ENCODE measurements around the gene DCXR. TPM values are rescaled to one million over a fixed set of nuclear protein-coding genes. Genes with fewer than 3 reads are reported as not detected.

Gene DCXR
- polyA plus RNA-seq, 3 donors, result 88.8 to 93.1 (median 90.3) TPM

DNA sequence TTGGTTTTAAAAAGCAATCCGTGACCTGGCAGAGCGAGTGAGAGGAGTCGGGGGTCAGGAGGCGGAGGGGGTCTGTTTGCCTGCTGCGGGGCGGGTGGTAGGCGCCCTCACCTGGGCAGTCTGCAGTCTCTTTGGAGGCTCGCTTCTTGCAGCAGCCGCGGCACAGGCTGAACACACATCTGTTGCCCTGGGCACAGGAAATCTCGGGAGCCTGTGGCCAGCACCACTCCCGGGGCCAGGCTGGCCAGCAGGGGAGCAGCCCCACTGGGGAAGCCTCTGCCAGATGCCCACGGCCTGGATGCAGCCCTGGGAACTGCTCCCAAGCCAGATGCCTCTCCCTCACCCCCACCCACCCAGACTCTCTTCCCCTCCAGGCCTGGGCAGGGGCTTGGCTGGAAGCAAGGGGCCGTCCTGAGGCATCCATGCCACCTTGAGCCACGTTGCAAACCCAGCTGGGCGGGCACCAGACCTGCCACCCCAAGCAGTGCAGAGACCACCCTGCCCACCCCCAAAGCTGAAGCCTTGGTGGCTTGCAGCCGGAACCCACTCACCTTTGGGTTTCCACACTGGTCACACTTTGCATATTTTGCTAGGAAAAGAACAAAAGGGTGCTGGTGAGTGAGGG, 20.8 kb upstream of the DCXR start:
- Mint-ChIP-seq H3K27ac (no peak overlapping the region), H3K9me3 (no peaks in the 10 kb centered on the region), H3K4me1 (peaks cover 3% of the 10 kb centered on the region), H3K4me3 (no peak overlapping the region), H3K36me3 (peaks cover 36 to 79% of the 10 kb centered on the region in 2 donors), H3K27me3 (ENCODE audit: low read depth in 3 of 3) (no peaks in the 10 kb centered on the region)
- TF ChIP-seq, protein P1, sequence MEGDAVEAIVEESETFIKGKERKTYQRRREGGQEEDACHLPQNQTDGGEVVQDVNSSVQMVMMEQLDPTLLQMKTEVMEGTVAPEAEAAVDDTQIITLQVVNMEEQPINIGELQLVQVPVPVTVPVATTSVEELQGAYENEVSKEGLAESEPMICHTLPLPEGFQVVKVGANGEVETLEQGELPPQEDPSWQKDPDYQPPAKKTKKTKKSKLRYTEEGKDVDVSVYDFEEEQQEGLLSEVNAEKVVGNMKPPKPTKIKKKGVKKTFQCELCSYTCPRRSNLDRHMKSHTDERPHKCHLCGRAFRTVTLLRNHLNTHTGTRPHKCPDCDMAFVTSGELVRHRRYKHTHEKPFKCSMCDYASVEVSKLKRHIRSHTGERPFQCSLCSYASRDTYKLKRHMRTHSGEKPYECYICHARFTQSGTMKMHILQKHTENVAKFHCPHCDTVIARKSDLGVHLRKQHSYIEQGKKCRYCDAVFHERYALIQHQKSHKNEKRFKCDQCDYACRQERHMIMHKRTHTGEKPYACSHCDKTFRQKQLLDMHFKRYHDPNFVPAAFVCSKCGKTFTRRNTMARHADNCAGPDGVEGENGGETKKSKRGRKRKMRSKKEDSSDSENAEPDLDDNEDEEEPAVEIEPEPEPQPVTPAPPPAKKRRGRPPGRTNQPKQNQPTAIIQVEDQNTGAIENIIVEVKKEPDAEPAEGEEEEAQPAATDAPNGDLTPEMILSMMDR (IDR thresholded peaks at IDR 0.05), result no peak
- H3K79me2 ChIP-seq (ENCODE audit: insufficient read depth, low read length), result peaks cover 8% of the 10 kb centered on the region
- intact Hi-C loops (cut with micrococcal nuclease), result no loop called here
- H3K9me3 ChIP-seq (replicated peaks in 1 of 2; ENCODE audit: control insufficient read depth in 1 of 2, insufficient read depth in 1 of 2, low read length in 2 of 2), result no peaks in the 10 kb centered on the region
- WGBS (ENCODE audit: insufficient coverage), result 85% methylated on average over 17 of the region's 17 CpGs
- H3K36me3 ChIP-seq (replicated peaks in 1 of 2; ENCODE audit: control insufficient read depth in 1 of 2, insufficient read depth in 2 of 2, low read length in 2 of 2), result peaks cover 95 to 96% of the 10 kb centered on the region in 2 donors
- peaks cover 15% of the 10 kb centered on the region for H4K20me1 ChIP-seq (ENCODE audit: insufficient read depth, low read length)
- H3K4me1 ChIP-seq (ENCODE audit: control insufficient read depth in 1 of 2, insufficient read depth in 2 of 2, low read length in 2 of 2), result peaks cover 0 to 3% of the 10 kb centered on the region in 2 donors
- no peak overlapping the region for H2AFZ ChIP-seq (ENCODE audit: insufficient read depth, low read depth, low read length, poor library complexity, severe bottlenecking)
- DNase-seq, result no peak
- H3K27me3 ChIP-seq (ENCODE audit: control insufficient read depth in 2 of 2, insufficient read depth in 2 of 2, low read length in 2 of 2), result no peaks in the 10 kb centered on the region
- no peak overlapping the region for H3K9ac ChIP-seq (ENCODE audit: insufficient read depth, low read length, poor library complexity, severe bottlenecking)
- no peak overlapping the region for H3K4me3 ChIP-seq (replicated peaks in 1 of 3; ENCODE audit: low read depth in 2 of 3, low read length in 3 of 3)
- no peak overlapping the region for H3K27ac ChIP-seq (ENCODE audit: low read depth in 1 of 2, low read length in 2 of 2)
- H3K4me2 ChIP-seq (replicated peaks; ENCODE audit: extremely low read depth, low read length, poor library complexity, severe bottlenecking), result no peak overlapping the region

DNA sequence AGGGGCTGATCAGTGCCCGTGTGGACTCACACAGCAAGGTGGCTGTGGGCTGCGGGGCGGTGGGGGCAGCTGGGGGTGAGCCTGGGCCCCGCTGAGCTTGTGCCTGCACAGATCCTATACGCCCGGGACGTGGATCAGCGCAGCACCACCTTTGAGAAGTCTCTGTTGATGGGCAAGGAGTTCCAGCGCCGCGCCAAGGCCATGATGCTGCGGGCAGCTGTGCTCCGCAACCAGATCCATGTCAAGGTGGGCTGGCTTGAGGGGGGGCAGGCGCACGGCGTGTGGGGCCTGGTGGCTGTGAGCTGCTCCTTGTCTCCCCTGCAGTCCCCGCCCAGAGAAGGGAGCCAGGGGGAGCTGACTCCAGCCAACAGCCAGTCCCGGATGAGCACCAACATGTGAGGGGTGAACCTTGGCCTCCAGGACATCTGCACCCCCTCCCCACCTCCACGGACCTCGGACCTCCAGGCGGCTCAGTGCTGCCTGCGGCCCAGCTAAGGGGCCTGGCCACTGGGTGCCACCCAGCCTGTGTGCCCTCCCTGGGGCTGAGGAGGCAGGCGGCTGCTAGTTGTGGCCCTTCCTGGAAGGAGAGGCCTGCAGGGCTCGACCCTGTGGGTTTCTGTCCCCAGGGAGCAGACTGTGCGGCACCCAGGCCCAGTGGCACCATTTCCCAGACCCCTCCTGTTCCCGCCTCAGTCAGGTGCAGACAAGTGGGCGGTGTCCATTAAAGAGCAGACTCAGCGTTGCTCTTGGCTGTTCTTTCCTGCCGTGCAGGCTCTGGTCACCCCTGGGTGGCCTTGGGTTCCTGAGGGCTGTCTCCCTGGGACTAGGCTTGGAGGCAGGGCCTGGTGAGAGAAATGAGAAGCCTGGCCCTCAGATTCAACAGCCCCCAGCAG, 19.5 kb upstream of the DCXR start:
- peaks cover 12 to 16% of the 10 kb centered on the region in 2 donors for H3K4me1 ChIP-seq (ENCODE audit: control insufficient read depth in 1 of 2, insufficient read depth in 2 of 2, low read length in 2 of 2)
- H3K36me3 ChIP-seq (replicated peaks in 1 of 2; ENCODE audit: control insufficient read depth in 1 of 2, insufficient read depth in 2 of 2, low read length in 2 of 2), result peaks cover 82 to 84% of the 10 kb centered on the region in 2 donors
- no peak overlapping the region for H3K4me2 ChIP-seq (replicated peaks; ENCODE audit: extremely low read depth, low read length, poor library complexity, severe bottlenecking)
- Mint-ChIP-seq H3K9me3 (no peaks in the 10 kb centered on the region), H3K4me1 (peaks cover 9% of the 10 kb centered on the region), H3K27ac (peak overlapping the region in 1 of 7 donors; percentile 22), H3K36me3 (peaks cover 33 to 78% of the 10 kb centered on the region in 2 donors), H3K27me3 (ENCODE audit: low read depth in 3 of 3) (no peaks in the 10 kb centered on the region), H3K4me3 (no peak overlapping the region)
- intact Hi-C loops (cut with micrococcal nuclease), result no loop called here
- TF ChIP-seq, protein P1 (IDR thresholded peaks at IDR 0.05), result no peak
- no peak overlapping the region for H3K9ac ChIP-seq (ENCODE audit: insufficient read depth, low read length, poor library complexity, severe bottlenecking)
- no peaks in the 10 kb centered on the region for H3K27me3 ChIP-seq (ENCODE audit: control insufficient read depth in 2 of 2, insufficient read depth in 2 of 2, low read length in 2 of 2)
- H4K20me1 ChIP-seq (ENCODE audit: insufficient read depth, low read length), result peaks cover 27% of the 10 kb centered on the region
- DNase-seq, result no peak
- H3K79me2 ChIP-seq (ENCODE audit: insufficient read depth, low read length), result peaks cover 21% of the 10 kb centered on the region
- WGBS (ENCODE audit: insufficient coverage), result 94% methylated on average over 28 of the region's 29 CpGs
- H3K9me3 ChIP-seq (replicated peaks in 1 of 2; ENCODE audit: control insufficient read depth in 1 of 2, insufficient read depth in 1 of 2, low read length in 2 of 2), result no peaks in the 10 kb centered on the region
- no peak overlapping the region for H2AFZ ChIP-seq (ENCODE audit: insufficient read depth, low read depth, low read length, poor library complexity, severe bottlenecking)
- no peak overlapping the region for H3K27ac ChIP-seq (ENCODE audit: low read depth in 1 of 2, low read length in 2 of 2)
- H3K4me3 ChIP-seq (replicated peaks in 1 of 3; ENCODE audit: low read depth in 2 of 3, low read length in 3 of 3), result no peak overlapping the region
